HG03135 (cell line): ENCODE measurements around the gene TMEM120B.
"Not testable (repeated sequence)": the region's sequence is repeated elsewhere in the genome, so short reads cannot be mapped to it uniquely, and the experiment has no call there.

Source experiments
- ATAC-seq: cut with Tn5 transposase; IDR thresholded peaks from one replicate; pipeline ENCODE4 v1.9.1; 2021; ENCODE audit warnings: mild to moderate bottlenecking, moderate library complexity; ENCODE audit not compliant: unreplicated experiment

TMEM120B gene

GRCh38 chr12:121708313-121709063, 4.1 kb upstream of the TMEM120B start:
- ATAC-seq = no peak

- ATAC-seq = not testable (repeated sequence)
Observed at GRCh38 chr12:121709064-121709424, 3.5 kb upstream of the TMEM120B start.

GRCh38 chr12:121709478-121709961, 3.0 kb upstream of the TMEM120B start:
- no peak for ATAC-seq

- no peak for ATAC-seq
Observed at GRCh38 chr12:121711361-121712189, 977 bp upstream of the TMEM120B start.

GRCh38 chr12:121712190-121712460, 427 bp upstream of the TMEM120B start:
- peak; percentile 33 for ATAC-seq

GRCh38 chr12:121713257-121713777, 765 bp downstream of the TMEM120B start:
- ATAC-seq = no peak

GRCh38 chr12:121713793-121714192, 1.2 kb downstream of the TMEM120B start:
- ATAC-seq = no peak

- ATAC-seq = not testable (repeated sequence)
Observed at GRCh38 chr12:121715055-121715454, 2.5 kb downstream of the TMEM120B start.

GRCh38 chr12:121715862-121716435, 3.4 kb downstream of the TMEM120B start:
- no peak for ATAC-seq

GRCh38 chr12:121717041-121717699, 4.6 kb downstream of the TMEM120B start:
- ATAC-seq = no peak

- ATAC-seq = no peak
Observed at GRCh38 chr12:121718653-121719239, 6.2 kb downstream of the TMEM120B start.

GRCh38 chr12:121719926-121720414, 7.4 kb downstream of the TMEM120B start:
- no peak for ATAC-seq

GRCh38 chr12:121720762-121721161, 8.2 kb downstream of the TMEM120B start:
- no peak for ATAC-seq

- ATAC-seq = no peak
Observed at GRCh38 chr12:121722511-121722910, 10.0 kb downstream of the TMEM120B start.

GRCh38 chr12:121723200-121723599, 10.6 kb downstream of the TMEM120B start:
- ATAC-seq = no peak

GRCh38 chr12:121724925-121725324, 12.4 kb downstream of the TMEM120B start:
- ATAC-seq = no peak

GRCh38 chr12:121725423-121725822, 12.9 kb downstream of the TMEM120B start:
- ATAC-seq = no peak

GRCh38 chr12:121729021-121729420, 16.5 kb downstream of the TMEM120B start:
- no peak for ATAC-seq

GRCh38 chr12:121731473-121731872, 18.9 kb downstream of the TMEM120B start:
- no peak for ATAC-seq

GRCh38 chr12:121733849-121734248, 21.3 kb downstream of the TMEM120B start:
- no peak for ATAC-seq
